ENCODE data around the gene JAZF1. TPM values are rescaled to one million over a fixed set of nuclear protein-coding genes. Genes with fewer than 3 reads are reported as not detected.

The JAZF1 gene
- total and polyA plus RNA-seq, 11 donors = 10.3 to 46.2 (median 26.8) TPM

GRCh38 chr7:28013441-28013840 lies 167.2 kb downstream of the JAZF1 start:
- no peaks in the 10 kb centered on the region for H3K27me3 ChIP-seq
- no peak for ATAC-seq
- H3K27ac ChIP-seq = no peak overlapping the region
- no peaks in the 10 kb centered on the region for H3K36me3 ChIP-seq
- H3K9me3 ChIP-seq = no peaks in the 10 kb centered on the region
- no peak for TF ChIP-seq POLR2A (IDR thresholded peaks at IDR 0.05)
- no peak for TF ChIP-seq CTCF (IDR thresholded peaks at IDR 0.05)
- peaks cover 0 to 49% (median 8%) of the 10 kb centered on the region in 12 donors for H3K4me1 ChIP-seq
- intact Hi-C loops (cut with DNase I) = loop anchor here in 3 of 10 donors (5.0 to 10.0 kb wide), 5 partner anchors 66 to 819 kb away; no protein-coding TSS in a partner anchor
- H3K4me3 ChIP-seq = no peak overlapping the region
- WGBS, 4 donors = 94 to 97% (median 96%) methylated on average over 5 of the region's 5 CpGs
- DNase-seq = no peak

- no peak overlapping the region for H3K4me3 ChIP-seq
- no peak for ATAC-seq
- 89 to 96% (median 92%) methylated on average over 2 of the region's 2 CpGs for WGBS, 4 donors
- H3K4me1 ChIP-seq = peaks cover 0 to 47% (median 7%) of the 10 kb centered on the region in 12 donors
- no peaks in the 10 kb centered on the region for H3K36me3 ChIP-seq
- H3K9me3 ChIP-seq = no peaks in the 10 kb centered on the region
- TF ChIP-seq CTCF (IDR thresholded peaks at IDR 0.05) = no peak
- no peak for DNase-seq
- no peaks in the 10 kb centered on the region for H3K27me3 ChIP-seq
- intact Hi-C loops (cut with DNase I) = loop anchor here in 3 of 10 donors (5.0 to 10.0 kb wide), 5 partner anchors 66 to 818 kb away; no protein-coding TSS in a partner anchor
- no peak overlapping the region for H3K27ac ChIP-seq
Observed at GRCh38 chr7:28013019-28013418, 167.6 kb downstream of the JAZF1 start.

- H3K4me1 ChIP-seq = peaks cover 0 to 33% (median 14%) of the 10 kb centered on the region in 12 donors
Observed at GRCh38 chr7:28008911-28009310, 171.7 kb downstream of the JAZF1 start.

GRCh38 chr7:28008171-28008570 lies 172.4 kb downstream of the JAZF1 start:
- Histone ChIP-seq H3K9me3 (no peaks in the 10 kb centered on the region), H3K36me3 (no peaks in the 10 kb centered on the region), H3K27ac (no peak overlapping the region), H3K27me3 (no peaks in the 10 kb centered on the region), H3K4me3 (no peak overlapping the region), H3K4me1 (peaks cover 0 to 28% (median 14%) of the 10 kb centered on the region in 12 donors)
- ATAC-seq (no peak), DNase-seq (no peak)
- 56 to 75% (median 63%) methylated on average over 3 of the region's 3 CpGs for WGBS, 4 donors
- no peak for TF ChIP-seq CTCF (IDR thresholded peaks at IDR 0.05)
- no peak for TF ChIP-seq POLR2A (IDR thresholded peaks at IDR 0.05)
- intact Hi-C loops (cut with DNase I) = loop anchor here in 3 of 10 donors (5.0 to 10.0 kb wide), 3 partner anchors 53 to 176 kb away; no protein-coding TSS in a partner anchor

More at GRCh38 chr7:28008911-28009310, 171.7 kb downstream of the JAZF1 start:
- H3K4me3 ChIP-seq = no peak overlapping the region
- intact Hi-C loops (cut with DNase I) = loop anchor here in 3 of 10 donors (5.0 to 10.0 kb wide), 3 partner anchors 54 to 177 kb away; no protein-coding TSS in a partner anchor
- no peak for ATAC-seq
- no peak for DNase-seq
- TF ChIP-seq POLR2A (IDR thresholded peaks at IDR 0.05) = no peak
- TF ChIP-seq CTCF (IDR thresholded peaks at IDR 0.05) = no peak
- H3K27ac ChIP-seq = no peak overlapping the region
- H3K27me3 ChIP-seq = no peaks in the 10 kb centered on the region
- 75 to 79% (median 77%) methylated on average over 2 of the region's 2 CpGs for WGBS, 4 donors
- H3K36me3 ChIP-seq = no peaks in the 10 kb centered on the region
- H3K9me3 ChIP-seq = no peaks in the 10 kb centered on the region
